Mesothelial cell of epicardium (in vitro differentiated cells): ENCODE data around the gene CADM4. TPM values are rescaled to one million over a fixed set of nuclear protein-coding genes. Genes with fewer than 3 reads are reported as not detected.

ENCODE experiments used
- total RNA-seq: library from RNA; stranded (reverse); gene quantifications from 3 replicates; pipeline ENCODE4 v1.2.1, GENCODE V29; 2021

The CADM4 gene
- total RNA-seq, 1 donor from 2014 or later: 47.1 TPM

Other genes starting within 250 kb of the CADM4 start
- not detected in 3 replicates for gene TEX101, start 225.0 kb downstream of the CADM4 start, total RNA-seq
- 2.6 to 4.4 TPM (median 3.4 TPM) in 3 replicates for gene LYPD3, start 174.2 kb downstream of the CADM4 start, total RNA-seq
- gene PHLDB3, start 135.1 kb downstream of the CADM4 start, total RNA-seq: 28.0 to 31.4 TPM (median 28.2 TPM) in 3 replicates
- gene ETHE1, start 112.6 kb downstream of the CADM4 start, total RNA-seq: 26.8 to 29.0 TPM (median 27.9 TPM) in 3 replicates
- 2.3 to 2.8 TPM (median 2.6 TPM) in 3 replicates for gene ZNF575, start 106.7 kb downstream of the CADM4 start, total RNA-seq
- 52.3 to 58.5 TPM (median 56.1 TPM) in 3 replicates for gene XRCC1, start 64.3 kb downstream of the CADM4 start, total RNA-seq
- gene PINLYP, start 64.0 kb downstream of the CADM4 start, total RNA-seq: 12.6 to 14.5 TPM (median 13.8 TPM) in 3 replicates
- 41.1 to 42.2 TPM (median 41.4 TPM) in 3 replicates for gene IRGQ, start 43.7 kb downstream of the CADM4 start, total RNA-seq
- gene ZNF576, start 43.3 kb downstream of the CADM4 start, total RNA-seq: 11.4 to 12.6 TPM (median 12.6 TPM) in 3 replicates
- 0.36 to 0.63 TPM (median 0.58 TPM) in 3 replicates for gene SRRM5, start 27.8 kb downstream of the CADM4 start, total RNA-seq
- 92.2 to 96.2 TPM (median 92.4 TPM) in 3 replicates for gene ZNF428, start 20.2 kb downstream of the CADM4 start, total RNA-seq
- gene PLAUR, start 30.3 kb upstream of the CADM4 start, total RNA-seq: 18.5 to 22.7 TPM (median 22.2 TPM) in 3 replicates
- not detected in 3 replicates for gene IRGC, start 76.2 kb upstream of the CADM4 start, total RNA-seq
- 65.8 to 75.7 TPM (median 73.2 TPM) in 3 replicates for gene SMG9, start 115.1 kb upstream of the CADM4 start, total RNA-seq
- 5.4 to 6.4 TPM (median 6.1 TPM) in 3 replicates for gene KCNN4, start 141.1 kb upstream of the CADM4 start, total RNA-seq
- gene LYPD5, start 162.6 kb upstream of the CADM4 start, total RNA-seq: 0.27 to 0.57 TPM (median 0.33 TPM) in 3 replicates
- gene ZNF283, start 187.5 kb upstream of the CADM4 start, total RNA-seq: 19.1 to 20.8 TPM (median 20.4 TPM) in 3 replicates
- gene ZNF404, start 244.1 kb upstream of the CADM4 start, total RNA-seq: 8.0 to 8.3 TPM (median 8.2 TPM) in 3 replicates